Panc1 (cell line): ENCODE data around the gene VASH2. TPM values are rescaled to one million over a fixed set of nuclear protein-coding genes. Genes with fewer than 3 reads are reported as not detected.
A peak's percentile ranks its signal among the peaks of the same experiment; 100 is the strongest.

Source experiments
- ATAC-seq: fragments of 200-7000 bp; cut with Tn5 transposase; 2 replicates; pipeline ENCODE4 v1.9.1; 2020; ENCODE audit warnings: mild to moderate bottlenecking, moderate library complexity
- Bru-seq: library from RNA; stranded (reverse); fragments of 400-500 nt; gene quantifications from one replicate; lab custom pipeline; 2021; lab: Mats Ljungman, UMichigan
- BruChase-seq, 2 experiments: library from RNA; stranded (reverse); fragments of 400-500 nt; gene quantifications; one replicate each; lab custom pipeline; 2021; lab: Mats Ljungman, UMichigan
- BruUV-seq: library from RNA; stranded (reverse); fragments of 400-500 nt; replicated peaks from 2 replicates; lab custom pipeline; 2021; lab: Mats Ljungman, UMichigan
- CTCF ChIA-PET: fragments of 300-600 bp; sonication (Branson Sonifier 250); formaldehyde crosslinking; loops from one replicate; lab custom pipeline; 2022; ENCODE audit warnings: antibody characterized with exemption; lab: Charles Lee
- POLR2A ChIA-PET: fragments of 300-600 bp; sonication (Branson Sonifier 250); formaldehyde crosslinking; loops from one replicate; lab custom pipeline; 2022; ENCODE audit warnings: antibody characterized with exemption; lab: Charles Lee
- DNase-seq: peaks from one replicate; pipeline ENCODE4 v3.0.0-alpha.2; 2010; ENCODE audit warnings: low read depth, low spot score
- H3K27ac ChIP-seq: 2 replicates; pipeline ENCODE4 v1.5.1; 2011; ENCODE audit warnings: mild to moderate bottlenecking, low read length, inconsistent platforms
- H3K27me3 ChIP-seq: fragments of 200-500 bp; sonication (Bioruptor generic); 2 replicates; pipeline ENCODE4 v1.6.0; 2014; ENCODE audit warnings: low read length, inconsistent platforms; ENCODE audit not compliant: control insufficient read depth, insufficient read depth
- H3K36me3 ChIP-seq: fragments of 200-500 bp; sonication (Bioruptor generic); 2 replicates; pipeline ENCODE4 v1.5.1; 2014; ENCODE audit warnings: inconsistent platforms, mild to moderate bottlenecking, low read length, moderate library complexity; ENCODE audit not compliant: control insufficient read depth, insufficient read depth
- H3K4me1 ChIP-seq: 2 replicates; pipeline ENCODE4 v1.5.1; 2011; ENCODE audit warnings: inconsistent platforms, mild to moderate bottlenecking, low read length, moderate library complexity; ENCODE audit not compliant: control insufficient read depth, insufficient read depth
- H3K4me3 ChIP-seq, 2 experiments: 2 replicates each; pipeline ENCODE4 v1.5.1; 2011 to 2012; ENCODE audit warnings: low read depth in 2 of 2, low read length in 2 of 2, mild to moderate bottlenecking in 2 of 2, inconsistent platforms in 1 of 2, moderate library complexity in 1 of 2
- H3K9me3 ChIP-seq: fragments of 200-500 bp; sonication (Bioruptor generic); 2 replicates; pipeline ENCODE4 v1.5.1; 2014; ENCODE audit warnings: low read depth, mild to moderate bottlenecking, inconsistent platforms, low read length, moderate library complexity; ENCODE audit not compliant: control insufficient read depth, insufficient read depth
- POLR2AphosphoS5 ChIP-seq: IDR thresholded peaks from 2 replicates; pipeline ENCODE4 v1.6.1; 2012; ENCODE audit warnings: mild to moderate bottlenecking, low read depth, low read length, moderate library complexity
- SIN3A ChIP-seq: IDR thresholded peaks from 2 replicates; pipeline ENCODE4 v1.6.1; 2012; ENCODE audit warnings: low read depth, mild to moderate bottlenecking, low read length, moderate library complexity, borderline replicate concordance; ENCODE audit not compliant: insufficient read depth
- TCF7L2 ChIP-seq: IDR thresholded peaks from 2 replicates; pipeline ENCODE4 v1.6.1; 2011; ENCODE audit warnings: mild to moderate bottlenecking, low read depth, low read length, inconsistent platforms
- in situ Hi-C: cut with HindIII; loops from 2 replicates; pipeline ENCODE4 v1.10.0; 2016; ENCODE audit warnings: low sequenced_read_pairs, low pct_unique_long_range_greater_than_20kb
- intact Hi-C: fragments of 100-400 bp; cut with micrococcal nuclease; formaldehyde crosslinking; loops from one replicate; pipeline ENCODE4 v1.10.0; 2022; ENCODE audit not compliant: unreplicated experiment
- long read RNA-seq: library from polyadenylated mRNA; unstranded; transcript quantifications from one replicate; pipeline ENCODE4 v2.0.0, GENCODE V29; 2021; ENCODE audit not compliant: unreplicated experiment
- polyA plus RNA-seq: library from polyadenylated mRNA; unstranded; fragments of >200 nt; gene quantifications from one replicate; pipeline ENCODE4 v1.2.1, GENCODE V29; 2012; ENCODE audit warnings: missing spikeins; ENCODE audit not compliant: insufficient read length
- total RNA-seq: library from RNA; stranded (reverse); gene quantifications from one replicate; pipeline ENCODE4 v1.2.1, GENCODE V29; 2021; ENCODE audit not compliant: unreplicated experiment
- TF ChIP-seq, protein P1 (sequence below), 2 experiments: IDR thresholded peaks; 2 replicates each; pipeline ENCODE4 v1.6.1; 2011 to 2012; ENCODE audit warnings: low read depth in 2 of 2, control low read depth in 1 of 2, low read length in 1 of 2, mild to moderate bottlenecking in 1 of 2, moderate library complexity in 1 of 2; ENCODE audit not compliant: insufficient read depth in 1 of 2
- TF ChIP-seq, protein P2 (sequence below): fragments of 450-650 bp; IDR thresholded peaks from 2 replicates; pipeline ENCODE4 v1.5.1; 2017; ENCODE audit warnings: mild to moderate bottlenecking

Gene VASH2
- total RNA-seq (1.7 TPM), Bru-seq, nascent RNA (percentile 37 among the genes with signal in this experiment), BruChase-seq, experiment 1, labeled RNA remaining after a 2-hour chase (percentile 39 among the genes with signal in this experiment), BruChase-seq, experiment 2, labeled RNA remaining after a 6-hour chase (percentile 41 among the genes with signal in this experiment)
- polyA plus RNA-seq = 1.5 TPM
- long read RNA-seq, partial matches to known transcripts = 0 of 6 reads
- long read RNA-seq, other reads (novel, unspliced or antisense) = 6 of 6 reads

DNA sequence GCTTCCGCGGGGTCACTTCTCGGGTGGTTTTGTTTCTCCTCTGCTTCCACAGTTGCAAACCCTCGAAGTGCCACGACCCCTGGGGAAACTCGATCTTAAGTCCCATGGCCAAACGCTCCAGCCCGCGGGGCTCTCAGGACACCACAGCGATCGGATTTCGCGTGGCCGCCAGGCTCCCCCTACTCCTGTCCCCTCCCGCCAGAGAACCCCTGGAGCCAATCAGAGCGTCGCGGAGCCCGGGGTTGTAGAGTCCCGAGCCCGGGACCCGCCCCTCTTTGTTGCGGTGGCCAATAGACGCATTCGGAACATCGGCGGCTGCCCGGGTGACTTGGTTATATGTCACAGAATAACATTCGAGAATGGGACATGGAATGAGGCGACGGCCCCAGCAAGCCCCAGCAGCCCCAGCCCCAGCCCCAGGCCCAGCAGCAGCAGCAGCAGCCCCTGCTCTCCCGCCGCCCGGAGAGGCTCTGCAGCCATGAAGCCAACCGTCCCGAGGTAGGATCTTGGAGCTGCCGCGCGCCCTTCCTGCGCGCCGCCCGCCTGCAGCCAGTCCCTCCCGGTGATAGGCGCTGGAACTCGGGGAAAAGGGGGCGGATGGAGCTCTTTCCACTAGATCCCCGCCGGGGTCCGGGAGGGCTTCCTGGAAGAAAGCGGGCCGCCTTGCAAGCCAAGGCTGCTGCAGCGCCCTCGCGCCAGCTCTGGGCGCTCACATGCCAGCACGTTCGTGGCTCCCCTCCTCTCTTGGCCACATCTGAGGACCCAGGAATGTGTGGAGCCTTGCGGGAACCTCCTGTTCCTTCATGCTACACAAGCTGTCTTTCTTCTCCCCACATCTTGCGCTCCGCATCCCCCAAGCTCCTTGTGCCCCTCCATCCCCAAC, at the start of gene VASH2:
TSS of gene VASH2 (plus strand) at position 299 of the 883 bp plus-strand sequence. CDS start 1,002 bp downstream, outside the sequence.
- in situ Hi-C loops = no loop called here
- H3K36me3 ChIP-seq = no peaks in the 10 kb centered on the region
- peak; percentile 99 for ATAC-seq
- no TSS peak for BruUV-seq
- no peak for DNase-seq
- ChIA-PET CTCF (interaction anchor here (0.5 kb wide), 1 partner anchor 129 kb away, joined by 5 read pairs; no protein-coding TSS in a partner anchor), POLR2A (interaction anchor here (0.6 kb wide), 1 partner anchor 336 kb away, joined by 5 read pairs; no protein-coding TSS in a partner anchor)
- no peaks in the 10 kb centered on the region for H3K4me1 ChIP-seq
- intact Hi-C loops = no loop called here
- no peak for TF ChIP-seq POLR2AphosphoS5
- TF ChIP-seq, protein P1, sequence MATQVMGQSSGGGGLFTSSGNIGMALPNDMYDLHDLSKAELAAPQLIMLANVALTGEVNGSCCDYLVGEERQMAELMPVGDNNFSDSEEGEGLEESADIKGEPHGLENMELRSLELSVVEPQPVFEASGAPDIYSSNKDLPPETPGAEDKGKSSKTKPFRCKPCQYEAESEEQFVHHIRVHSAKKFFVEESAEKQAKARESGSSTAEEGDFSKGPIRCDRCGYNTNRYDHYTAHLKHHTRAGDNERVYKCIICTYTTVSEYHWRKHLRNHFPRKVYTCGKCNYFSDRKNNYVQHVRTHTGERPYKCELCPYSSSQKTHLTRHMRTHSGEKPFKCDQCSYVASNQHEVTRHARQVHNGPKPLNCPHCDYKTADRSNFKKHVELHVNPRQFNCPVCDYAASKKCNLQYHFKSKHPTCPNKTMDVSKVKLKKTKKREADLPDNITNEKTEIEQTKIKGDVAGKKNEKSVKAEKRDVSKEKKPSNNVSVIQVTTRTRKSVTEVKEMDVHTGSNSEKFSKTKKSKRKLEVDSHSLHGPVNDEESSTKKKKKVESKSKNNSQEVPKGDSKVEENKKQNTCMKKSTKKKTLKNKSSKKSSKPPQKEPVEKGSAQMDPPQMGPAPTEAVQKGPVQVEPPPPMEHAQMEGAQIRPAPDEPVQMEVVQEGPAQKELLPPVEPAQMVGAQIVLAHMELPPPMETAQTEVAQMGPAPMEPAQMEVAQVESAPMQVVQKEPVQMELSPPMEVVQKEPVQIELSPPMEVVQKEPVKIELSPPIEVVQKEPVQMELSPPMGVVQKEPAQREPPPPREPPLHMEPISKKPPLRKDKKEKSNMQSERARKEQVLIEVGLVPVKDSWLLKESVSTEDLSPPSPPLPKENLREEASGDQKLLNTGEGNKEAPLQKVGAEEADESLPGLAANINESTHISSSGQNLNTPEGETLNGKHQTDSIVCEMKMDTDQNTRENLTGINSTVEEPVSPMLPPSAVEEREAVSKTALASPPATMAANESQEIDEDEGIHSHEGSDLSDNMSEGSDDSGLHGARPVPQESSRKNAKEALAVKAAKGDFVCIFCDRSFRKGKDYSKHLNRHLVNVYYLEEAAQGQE (IDR thresholded peaks at IDR 0.05; ENCODE audit: insufficient read depth in 1 of 2, low read depth in 2 of 2, low read length in 1 of 2) = no peak
- TF ChIP-seq TCF7L2 = no peak
- TF ChIP-seq SIN3A = no peak
- TF ChIP-seq, protein P2, sequence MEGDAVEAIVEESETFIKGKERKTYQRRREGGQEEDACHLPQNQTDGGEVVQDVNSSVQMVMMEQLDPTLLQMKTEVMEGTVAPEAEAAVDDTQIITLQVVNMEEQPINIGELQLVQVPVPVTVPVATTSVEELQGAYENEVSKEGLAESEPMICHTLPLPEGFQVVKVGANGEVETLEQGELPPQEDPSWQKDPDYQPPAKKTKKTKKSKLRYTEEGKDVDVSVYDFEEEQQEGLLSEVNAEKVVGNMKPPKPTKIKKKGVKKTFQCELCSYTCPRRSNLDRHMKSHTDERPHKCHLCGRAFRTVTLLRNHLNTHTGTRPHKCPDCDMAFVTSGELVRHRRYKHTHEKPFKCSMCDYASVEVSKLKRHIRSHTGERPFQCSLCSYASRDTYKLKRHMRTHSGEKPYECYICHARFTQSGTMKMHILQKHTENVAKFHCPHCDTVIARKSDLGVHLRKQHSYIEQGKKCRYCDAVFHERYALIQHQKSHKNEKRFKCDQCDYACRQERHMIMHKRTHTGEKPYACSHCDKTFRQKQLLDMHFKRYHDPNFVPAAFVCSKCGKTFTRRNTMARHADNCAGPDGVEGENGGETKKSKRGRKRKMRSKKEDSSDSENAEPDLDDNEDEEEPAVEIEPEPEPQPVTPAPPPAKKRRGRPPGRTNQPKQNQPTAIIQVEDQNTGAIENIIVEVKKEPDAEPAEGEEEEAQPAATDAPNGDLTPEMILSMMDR = no peak
- H3K27ac ChIP-seq = no peak within 1 kb of the TSS
- peak within 1 kb of the TSS; percentile 53 to 67 for H3K4me3 ChIP-seq
- H3K9me3 ChIP-seq = no peaks in the 10 kb centered on the region
- H3K27me3 ChIP-seq = peaks cover 8% of the 10 kb centered on the region; the same call in 1 of the 2 replicates

DNA sequence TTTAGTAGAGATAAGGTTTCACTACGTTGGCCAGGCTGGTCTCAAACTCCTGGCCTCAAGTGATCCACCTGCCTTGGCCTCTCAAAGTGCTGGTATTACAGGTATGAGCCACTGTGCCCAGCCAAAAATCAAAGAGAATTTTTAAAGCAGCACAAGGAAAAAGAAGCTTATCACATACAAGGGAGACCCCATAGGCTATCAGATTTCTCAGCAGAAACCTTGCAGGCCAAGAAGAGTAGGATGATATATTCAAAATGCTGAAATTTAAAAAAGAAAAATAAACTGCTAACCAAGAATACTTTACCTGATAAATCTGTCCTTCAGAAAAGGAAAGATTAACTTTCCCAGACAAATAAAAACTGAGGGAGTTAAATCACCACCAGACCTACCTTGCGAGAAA, 49.1 kb upstream of the VASH2 start:
- Histone ChIP-seq H3K4me1 (no peaks in the 10 kb centered on the region), H3K27me3 (no peaks in the 10 kb centered on the region), H3K27ac (no peak overlapping the region), H3K9me3 (no peaks in the 10 kb centered on the region), H3K36me3 (peaks cover 6% of the 10 kb centered on the region; the same call in 1 of the 2 replicates), H3K4me3 (no peak overlapping the region)
- ATAC-seq (no peak), DNase-seq (no peak)
- BruUV-seq = no TSS peak
- in situ Hi-C loops (no loop called here), intact Hi-C loops (no loop called here)
- ChIA-PET CTCF (interaction anchor here (0.7 kb wide), 1 partner anchor 9 kb away, joined by 4 read pairs; no protein-coding TSS in a partner anchor), POLR2A (no interaction called here)
- TF ChIP-seq, protein P1 (IDR thresholded peaks at IDR 0.05; ENCODE audit: insufficient read depth in 1 of 2, low read depth in 2 of 2, low read length in 1 of 2) = no peak
- TF ChIP-seq TCF7L2 (no peak), POLR2AphosphoS5 (no peak), SIN3A (no peak)
- TF ChIP-seq, protein P2 = no peak
